Spinal cord (tissue), 10 donors: ENCODE results near the gene STX16. TPM values are rescaled to one million over a fixed set of nuclear protein-coding genes. Genes with fewer than 3 reads are reported as not detected.

Source experiments
- DNase-seq, 6 donors: peaks; one replicate each; pipeline versions ENCODE4 v3.0.0 to v3.0.0-alpha.2; 2013 to 2015; ENCODE audit warnings: low spot score in 6 of 6, low read depth in 4 of 6
- H3K27ac ChIP-seq: one replicate; pipeline ENCODE4 v1.5.1; 2013; ENCODE audit warnings: low read depth, low read length, control low read depth
- H3K27me3 ChIP-seq: one replicate; pipeline ENCODE4 v1.6.1; 2013; ENCODE audit warnings: low read length; ENCODE audit not compliant: control insufficient read depth, insufficient read depth
- H3K36me3 ChIP-seq: one replicate; pipeline ENCODE4 v1.6.1; 2013; ENCODE audit warnings: low read length; ENCODE audit not compliant: control insufficient read depth, insufficient read depth
- H3K4me1 ChIP-seq: one replicate; pipeline ENCODE4 v1.6.1; 2013; ENCODE audit warnings: low read length; ENCODE audit not compliant: control insufficient read depth, insufficient read depth
- H3K4me3 ChIP-seq: one replicate; pipeline ENCODE4 v1.5.1; 2013; ENCODE audit warnings: low read depth, low read length, control low read depth
- H3K9me3 ChIP-seq: one replicate; pipeline ENCODE4 v1.6.1; 2013; ENCODE audit warnings: low read length; ENCODE audit not compliant: control insufficient read depth, insufficient read depth
- WGBS: methylation state at CpG from one replicate; pipeline ENCODE4 v1.1.5; 2013; ENCODE audit warnings: missing lambda C conversion rate; ENCODE audit not compliant: insufficient coverage; 5-methylcytosine and 5-hydroxymethylcytosine counted together
- polyA plus RNA-seq, 2 donors: library from polyadenylated mRNA; unstranded; fragments of 120-200 nt; gene quantifications; one replicate each; pipeline ENCODE4 v1.2.1, GENCODE V29; 2013; ENCODE audit not compliant: insufficient read length in 2 of 2
- total RNA-seq, 2 donors: library from RNA; depleted of rRNA in 1 of 2; stranded (reverse); fragments of 120-200 nt in 1 of 2; fragments of >200 nt in 1 of 2; gene quantifications; one replicate each; pipeline versions ENCODE4 v1.2.3 to v1.2.4, GENCODE V29; 2013 to 2014
- donor health status: healthy.

STX16 gene
- total and polyA plus RNA-seq, 4 donors, result 35.7 to 65.0 (median 49.8) TPM

DNA sequence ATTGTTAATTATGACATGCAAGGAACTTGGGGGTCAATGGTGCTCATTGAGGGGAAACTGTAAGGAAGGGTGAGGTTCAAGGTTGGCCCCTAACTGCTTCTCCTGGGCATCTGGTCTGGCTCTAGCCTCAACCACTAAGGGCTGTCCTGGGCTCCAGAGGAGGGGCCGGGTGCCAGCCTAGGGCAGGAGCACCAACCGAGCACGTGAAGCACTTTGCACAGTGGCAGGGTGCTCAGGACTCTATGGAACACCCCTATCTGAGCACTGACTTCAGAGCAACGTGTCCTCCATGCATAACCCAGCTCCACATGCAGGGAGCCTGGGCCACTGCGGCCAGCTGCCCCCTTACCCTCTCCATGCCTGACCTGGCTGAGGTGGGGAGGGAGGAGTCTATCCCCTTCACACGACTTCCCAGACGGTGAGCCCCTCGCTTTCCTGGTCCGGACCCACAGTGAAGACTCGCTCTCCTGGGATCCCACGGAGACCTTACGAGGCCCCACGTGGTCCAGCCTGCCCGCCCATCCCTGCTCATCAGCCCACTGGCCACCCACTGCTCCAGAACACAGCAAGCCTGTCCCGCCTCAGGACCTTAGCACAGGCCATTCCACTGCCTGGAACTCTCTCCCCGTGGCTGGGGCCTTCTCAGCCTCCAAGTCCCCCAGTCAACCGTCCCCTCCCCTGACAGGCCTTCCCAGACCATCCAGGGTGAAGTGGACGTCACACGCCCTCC, 40.8 kb upstream of the STX16 start:
- no peaks in the 10 kb centered on the region for H3K9me3 ChIP-seq
- DNase-seq, result no peak
- H3K4me1 ChIP-seq, result peaks cover 40% of the 10 kb centered on the region
- H3K4me3 ChIP-seq, result no peak overlapping the region
- no peaks in the 10 kb centered on the region for H3K27me3 ChIP-seq
- no peak overlapping the region for H3K27ac ChIP-seq
- peaks cover 2% of the 10 kb centered on the region for H3K36me3 ChIP-seq
- WGBS, result 87% methylated on average over 16 of the region's 19 CpGs

DNA sequence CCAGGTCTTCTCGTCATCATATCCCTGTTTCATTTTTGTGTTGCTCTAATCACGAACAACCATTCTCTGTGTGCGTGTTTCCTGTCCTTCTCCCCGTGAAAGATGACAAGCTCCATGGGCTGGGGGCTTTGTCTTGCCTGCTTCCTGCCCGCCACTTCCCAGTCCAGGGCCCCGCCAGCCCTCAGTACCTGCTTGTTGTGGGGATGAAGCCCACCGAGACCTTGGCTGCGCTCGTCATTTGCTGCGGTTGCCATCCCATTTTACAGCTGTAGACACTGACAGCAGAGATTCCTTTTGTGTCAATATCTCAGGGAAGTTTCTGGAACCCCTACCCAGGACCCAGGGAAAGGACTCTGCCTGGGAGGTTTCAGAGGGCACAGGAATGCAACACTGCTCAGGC, 40.3 kb upstream of the STX16 start:
- DNase-seq, result no peak
- 88% methylated on average over 10 of the region's 10 CpGs for WGBS

DNA sequence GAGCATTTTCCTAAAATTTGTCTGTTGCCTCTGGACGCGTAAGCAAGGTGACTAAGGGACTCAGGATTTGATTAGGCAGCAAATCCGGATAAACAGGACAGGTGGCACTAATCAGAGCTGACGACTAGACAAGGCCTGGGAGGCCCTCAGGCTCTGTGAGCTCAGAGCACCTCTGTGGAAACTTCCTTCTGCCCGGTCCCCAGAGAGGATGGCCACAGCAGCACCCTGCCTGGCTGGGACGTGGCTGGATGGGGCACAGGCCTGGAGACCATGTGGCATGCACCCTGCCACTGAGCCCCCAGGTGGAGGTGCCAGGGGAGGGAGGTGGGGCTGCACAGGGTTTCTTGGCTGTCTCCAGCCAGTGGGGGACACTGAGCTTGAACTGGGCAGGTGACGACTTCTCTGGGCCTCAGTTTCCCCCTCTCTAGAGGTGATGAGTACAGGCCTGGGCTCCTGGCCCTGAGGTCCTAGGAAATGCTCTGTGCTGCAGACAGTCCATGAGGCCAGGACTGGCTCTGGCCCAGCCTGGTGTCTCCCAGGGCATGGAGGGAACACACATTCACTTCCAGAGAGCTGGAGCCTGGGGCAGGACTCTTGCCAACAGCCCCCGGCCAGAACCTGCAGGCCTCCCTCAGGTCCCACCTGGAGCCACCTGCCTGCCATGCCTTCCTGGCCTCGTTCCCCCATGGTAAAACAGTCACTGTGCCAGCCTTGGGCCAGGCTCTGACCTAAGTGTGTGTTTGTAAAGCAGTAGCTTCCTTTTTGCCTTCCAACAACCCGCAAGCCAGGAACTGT, 39.6 kb upstream of the STX16 start:
- H3K27ac ChIP-seq, result no peak overlapping the region
- no peaks in the 10 kb centered on the region for H3K27me3 ChIP-seq
- H3K36me3 ChIP-seq, result peaks cover 2% of the 10 kb centered on the region
- H3K4me1 ChIP-seq, result peaks cover 35% of the 10 kb centered on the region
- WGBS, result 83% methylated on average over 10 of the region's 10 CpGs
- DNase-seq, result no peak
- no peak overlapping the region for H3K4me3 ChIP-seq
- H3K9me3 ChIP-seq, result no peaks in the 10 kb centered on the region

More for the DNA sequence above, 40.3 kb upstream of the STX16 start:
- H3K4me1 ChIP-seq, result peaks cover 37% of the 10 kb centered on the region
- no peaks in the 10 kb centered on the region for H3K9me3 ChIP-seq
- no peaks in the 10 kb centered on the region for H3K27me3 ChIP-seq
- H3K4me3 ChIP-seq, result no peak overlapping the region
- H3K36me3 ChIP-seq, result peaks cover 2% of the 10 kb centered on the region
- H3K27ac ChIP-seq, result no peak overlapping the region

DNA sequence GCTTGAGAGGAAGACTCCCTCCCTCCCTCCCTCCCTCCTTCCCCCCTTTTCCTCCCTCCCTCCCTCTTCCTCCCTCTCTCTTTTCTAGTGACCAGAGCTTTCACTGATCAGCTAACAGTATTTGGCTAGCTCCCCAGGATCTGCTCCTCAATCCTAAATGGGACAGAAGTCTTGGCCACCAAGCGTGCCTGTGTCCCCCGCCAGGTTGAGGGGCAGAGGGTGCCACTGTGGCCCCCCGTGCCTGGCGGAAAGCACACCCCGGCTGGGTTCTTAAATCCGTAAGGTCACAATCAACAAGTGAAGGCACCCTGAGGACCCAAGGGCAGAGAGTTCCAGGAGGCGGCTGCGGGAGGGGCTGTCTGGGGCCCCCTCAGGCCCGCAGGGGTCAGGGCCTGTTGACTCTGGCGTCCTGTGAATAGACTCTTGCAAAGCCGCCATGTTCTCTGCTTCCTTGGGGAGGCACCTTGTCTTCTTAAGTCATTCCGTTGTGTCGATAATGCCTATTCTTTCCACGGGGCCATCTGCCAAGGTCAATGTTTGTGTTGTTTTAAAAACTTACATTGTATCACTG, 38.9 kb upstream of the STX16 start:
- H3K4me1 ChIP-seq, result peaks cover 35% of the 10 kb centered on the region
- 46% methylated on average over 11 of the region's 14 CpGs for WGBS
- no peak overlapping the region for H3K4me3 ChIP-seq
- no peaks in the 10 kb centered on the region for H3K27me3 ChIP-seq
- H3K36me3 ChIP-seq, result peaks cover 2% of the 10 kb centered on the region
- peak overlapping the region; percentile 40 for H3K27ac ChIP-seq
- H3K9me3 ChIP-seq, result no peaks in the 10 kb centered on the region
- peak in 1 of 6 donors; percentile 62 for DNase-seq

DNA sequence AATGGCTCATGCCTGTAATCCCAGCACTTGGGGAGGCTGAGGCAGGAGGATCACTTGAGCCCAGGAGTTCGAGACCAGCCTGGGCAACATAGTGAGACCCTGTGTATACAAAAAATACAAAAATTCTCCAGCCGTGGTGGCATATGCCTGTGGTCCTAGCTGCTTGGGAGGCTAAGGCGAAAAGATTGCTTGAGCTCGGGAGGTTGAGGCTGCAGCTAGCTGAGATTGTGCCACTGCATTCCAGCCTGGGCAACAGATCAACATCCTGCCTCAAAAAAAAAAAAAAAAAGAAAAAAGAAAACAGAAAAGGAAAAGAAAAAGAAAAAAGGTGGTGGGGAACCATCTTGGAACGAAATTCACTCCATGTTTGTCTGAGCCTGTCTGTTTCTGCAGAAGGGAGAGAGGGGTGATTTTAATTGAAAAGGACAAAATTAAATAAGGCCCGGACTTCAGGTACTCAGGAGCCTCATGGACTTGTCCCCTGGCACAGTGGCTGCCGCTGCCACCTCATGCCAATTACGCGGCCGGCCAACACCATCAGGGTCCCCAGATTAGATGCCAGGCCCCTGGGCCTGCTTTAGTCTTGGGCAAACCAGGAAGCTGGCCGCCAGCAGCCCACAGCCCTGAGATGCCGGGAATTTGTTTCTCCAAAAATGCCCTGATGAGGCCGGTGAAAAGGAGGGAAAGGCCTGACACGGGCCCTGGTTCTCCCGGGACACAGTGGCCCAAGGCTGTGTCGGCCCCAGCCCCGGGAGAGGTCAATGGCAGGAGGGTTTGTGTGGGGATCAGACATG, 37.8 kb upstream of the STX16 start:
- 83% methylated on average over 14 of the region's 17 CpGs for WGBS
- H3K4me3 ChIP-seq, result no peak overlapping the region
- peaks cover 2% of the 10 kb centered on the region for H3K36me3 ChIP-seq
- no peaks in the 10 kb centered on the region for H3K9me3 ChIP-seq
- no peaks in the 10 kb centered on the region for H3K27me3 ChIP-seq
- peak in 1 of 6 donors; percentile 30 for DNase-seq
- no peak overlapping the region for H3K27ac ChIP-seq
- peaks cover 35% of the 10 kb centered on the region for H3K4me1 ChIP-seq

DNA sequence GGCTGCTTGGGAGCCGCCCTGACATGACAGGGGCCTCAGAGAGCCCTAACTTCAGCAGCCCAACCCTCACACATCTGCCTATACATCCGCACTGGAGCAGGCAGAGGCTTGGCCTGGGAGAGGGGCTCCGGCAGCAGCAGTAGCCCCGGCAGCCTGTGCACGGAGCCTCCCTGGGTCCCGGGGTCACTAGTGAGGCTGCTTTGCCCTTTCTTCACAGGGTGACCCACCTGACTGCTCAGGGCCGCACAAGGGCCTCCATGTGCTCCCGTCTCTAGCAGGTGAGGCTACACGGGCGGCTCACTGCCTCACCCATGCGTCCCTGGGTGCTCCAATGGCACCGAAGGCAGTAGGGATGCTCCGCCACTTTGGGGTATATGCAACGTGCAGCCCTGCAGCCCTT, 36.7 kb upstream of the STX16 start:
- Histone ChIP-seq H3K4me3 (no peak overlapping the region), H3K9me3 (no peaks in the 10 kb centered on the region), H3K27ac (no peak overlapping the region), H3K27me3 (no peaks in the 10 kb centered on the region), H3K36me3 (no peaks in the 10 kb centered on the region), H3K4me1 (peaks cover 43% of the 10 kb centered on the region)
- WGBS, result 93% methylated on average over 14 of the region's 14 CpGs
- DNase-seq, result no peak

DNA sequence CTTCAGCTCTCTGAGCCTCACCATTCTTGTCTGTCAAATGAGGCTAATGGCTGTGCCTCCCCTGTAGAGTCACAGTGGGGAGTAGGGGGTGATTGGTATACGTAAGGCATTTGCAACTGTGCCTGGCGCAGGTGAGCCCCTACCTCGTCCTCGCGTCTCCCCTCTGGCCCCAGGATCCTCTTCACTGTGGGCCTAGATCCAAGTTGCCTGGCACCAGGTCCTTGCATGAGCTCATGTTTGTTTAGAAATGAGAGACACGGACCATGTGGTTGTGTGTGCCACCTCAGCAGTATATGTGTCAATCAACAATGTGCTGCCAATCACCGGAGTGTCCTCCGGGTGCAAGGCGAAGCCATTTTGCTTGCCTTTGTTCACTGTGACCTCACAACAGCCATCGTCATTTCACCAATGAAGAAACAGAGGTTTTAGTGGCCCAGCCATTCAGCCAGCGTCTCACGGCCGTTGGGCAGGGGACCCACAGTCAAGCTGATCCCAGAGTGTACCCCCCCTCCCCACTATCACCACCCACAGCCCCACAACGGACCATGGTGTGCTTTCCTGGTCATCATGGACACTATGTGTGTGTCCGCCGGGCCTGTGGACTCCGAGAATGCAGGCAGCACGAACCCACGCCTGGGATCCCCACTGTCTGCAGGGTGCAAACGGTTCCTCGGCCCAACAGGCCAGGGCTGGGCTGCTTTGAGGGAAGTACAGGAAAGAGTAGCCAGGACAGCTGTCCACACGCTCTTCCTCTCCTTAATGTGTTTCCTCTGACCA, 35.9 kb upstream of the STX16 start:
- Histone ChIP-seq H3K9me3 (no peaks in the 10 kb centered on the region), H3K36me3 (no peaks in the 10 kb centered on the region), H3K4me3 (no peak overlapping the region), H3K27me3 (no peaks in the 10 kb centered on the region), H3K27ac (no peak overlapping the region), H3K4me1 (peaks cover 45% of the 10 kb centered on the region)
- 88% methylated on average over 22 of the region's 22 CpGs for WGBS
- no peak for DNase-seq

DNA sequence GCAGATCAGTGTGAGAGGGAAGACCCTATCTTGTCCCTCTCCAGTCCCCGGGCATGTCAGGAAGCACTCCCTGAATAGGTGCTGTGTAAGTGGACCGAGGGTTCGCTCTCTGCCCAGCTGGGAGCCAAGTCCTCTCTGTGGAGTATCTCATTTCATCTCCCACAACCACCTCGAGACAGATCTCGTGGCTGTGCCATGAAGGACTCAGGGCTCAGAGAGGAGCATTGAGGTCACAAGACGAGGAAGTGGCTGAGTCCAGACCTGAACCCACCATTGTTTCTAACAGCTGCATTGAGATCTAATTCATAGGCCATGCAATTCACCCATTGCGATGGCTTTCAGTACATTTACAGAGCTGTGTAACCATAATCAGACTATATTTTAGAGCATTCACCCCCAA, 34.7 kb upstream of the STX16 start:
- Histone ChIP-seq H3K36me3 (no peaks in the 10 kb centered on the region), H3K9me3 (no peaks in the 10 kb centered on the region), H3K4me3 (no peak overlapping the region), H3K4me1 (peaks cover 37% of the 10 kb centered on the region), H3K27ac (no peak overlapping the region), H3K27me3 (no peaks in the 10 kb centered on the region)
- no peak for DNase-seq
- 85% methylated on average over 5 of the region's 7 CpGs for WGBS

DNA sequence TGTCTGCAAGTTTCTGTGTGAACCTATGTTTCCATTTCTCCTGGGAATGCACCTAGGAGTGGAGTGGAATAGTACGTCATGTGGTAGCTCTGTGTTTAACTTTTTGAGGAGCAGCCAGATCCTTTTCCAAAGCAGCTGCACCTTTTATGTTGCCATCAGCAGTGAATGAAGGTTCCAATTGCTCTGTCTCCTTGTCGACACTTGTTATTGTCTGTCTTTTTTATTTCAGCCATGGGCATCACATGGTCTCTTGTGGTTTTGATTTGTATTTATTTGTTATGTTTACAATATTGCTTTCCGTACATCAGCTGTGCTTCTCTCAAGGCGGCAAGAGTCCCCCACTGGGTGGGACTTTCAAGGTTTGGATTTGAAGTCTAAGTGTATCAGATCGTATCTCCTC, 33.9 kb upstream of the STX16 start:
- no peak for DNase-seq
- no peak overlapping the region for H3K4me3 ChIP-seq
- H3K9me3 ChIP-seq, result no peaks in the 10 kb centered on the region
- H3K27me3 ChIP-seq, result no peaks in the 10 kb centered on the region
- WGBS, result 100% methylated on average over 1 of the region's 5 CpGs
- no peaks in the 10 kb centered on the region for H3K36me3 ChIP-seq
- H3K4me1 ChIP-seq, result peaks cover 29% of the 10 kb centered on the region
- H3K27ac ChIP-seq, result no peak overlapping the region
